Peyer's patch (tissue), 4 donors: Measurements from ENCODE around the gene DVL1.

Experiments used
- CTCF ChIP-seq, 6 experiments: fragments of 450-650 bp in 4 of 6; fragments of 200-600 bp in 2 of 6; sonication (generic) in 1 of 6; IDR thresholded peaks; one replicate each; pipeline ENCODE4 v1.5.1; 2017 to 2019; ENCODE audit warnings: antibody characterized with exemption in 6 of 6, mild to moderate bottlenecking in 3 of 6, moderate library complexity in 1 of 6
- POLR2A ChIP-seq, 2 donors: fragments of 450-650 bp; IDR thresholded peaks; one replicate each; pipeline ENCODE4 v1.5.1; 2017; ENCODE audit warnings: antibody characterized with exemption in 2 of 2, mild to moderate bottlenecking in 2 of 2, moderate library complexity in 2 of 2

DNA sequence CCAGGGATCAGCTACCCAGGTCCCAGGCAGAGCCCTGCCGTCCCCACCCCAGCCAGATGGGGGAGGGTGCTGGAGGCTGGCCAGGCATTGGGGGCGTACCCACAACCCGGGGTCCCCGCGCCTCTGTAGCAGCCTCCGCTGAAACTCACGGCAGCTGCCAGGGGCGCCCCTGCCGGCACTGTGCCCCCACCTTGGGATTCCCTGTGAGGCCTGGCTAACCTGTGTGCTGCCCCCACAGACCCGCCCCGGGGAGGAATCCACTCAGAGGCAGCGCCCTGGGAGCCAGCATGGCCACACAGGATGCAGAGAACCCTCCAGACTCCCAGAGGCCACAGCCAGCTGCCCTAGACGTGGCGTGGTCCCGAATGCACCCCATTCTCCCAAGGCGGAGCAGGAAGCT, 3.8 kb downstream of the DVL1 start:
- TF ChIP-seq CTCF (IDR thresholded peaks at IDR 0.05) (no peak), POLR2A (IDR thresholded peaks at IDR 0.05) (no peak)
